HG03457 (cell line): ENCODE data around the gene SLC5A12.
"Not testable (repeated sequence)": the region's sequence is repeated elsewhere in the genome, so short reads cannot be mapped to it uniquely, and the experiment has no call there.

Experiments used
- ATAC-seq: cut with Tn5 transposase; IDR thresholded peaks from one replicate; pipeline ENCODE4 v1.9.1; 2021; ENCODE audit warnings: moderate number of reproducible peaks; ENCODE audit not compliant: unreplicated experiment

SLC5A12 gene

DNA sequence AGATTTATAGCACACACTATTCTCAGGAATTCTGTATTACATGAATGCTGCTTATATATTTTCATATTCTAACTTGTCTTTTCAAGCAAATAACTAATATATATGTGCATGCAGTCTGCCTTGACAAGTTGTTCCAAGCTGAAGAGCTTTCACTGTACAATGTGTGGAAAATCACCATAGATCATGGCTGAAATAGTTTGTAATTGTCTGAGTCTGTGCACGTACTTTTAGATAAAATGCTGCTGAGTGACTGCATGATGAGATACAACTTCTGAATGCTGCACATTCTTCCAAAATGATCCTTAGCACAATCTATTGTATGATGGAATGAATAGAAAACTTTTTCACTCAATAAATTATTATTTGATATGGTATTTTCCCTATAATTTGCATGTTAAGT, 58.9 kb downstream of the SLC5A12 start:
- ATAC-seq = no peak

DNA sequence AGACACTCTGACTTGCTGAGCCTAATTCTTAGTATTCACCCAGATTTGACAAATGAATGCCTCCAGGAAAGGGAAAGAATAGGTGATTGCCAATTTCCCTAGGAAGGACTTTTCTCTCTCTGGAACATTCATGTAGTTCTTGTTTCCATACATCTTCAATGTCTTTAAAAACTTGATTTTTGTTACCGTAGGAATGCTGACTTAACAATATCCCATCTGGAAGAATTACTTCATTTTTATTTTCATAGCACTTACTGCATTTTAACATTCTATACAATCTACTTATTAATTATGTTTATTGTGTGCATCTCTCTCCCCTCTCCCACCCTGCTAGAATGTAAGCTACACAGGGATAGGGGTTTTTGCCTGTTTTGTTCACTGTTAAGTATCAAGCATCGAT, 66.6 kb downstream of the SLC5A12 start:
- ATAC-seq = no peak

DNA sequence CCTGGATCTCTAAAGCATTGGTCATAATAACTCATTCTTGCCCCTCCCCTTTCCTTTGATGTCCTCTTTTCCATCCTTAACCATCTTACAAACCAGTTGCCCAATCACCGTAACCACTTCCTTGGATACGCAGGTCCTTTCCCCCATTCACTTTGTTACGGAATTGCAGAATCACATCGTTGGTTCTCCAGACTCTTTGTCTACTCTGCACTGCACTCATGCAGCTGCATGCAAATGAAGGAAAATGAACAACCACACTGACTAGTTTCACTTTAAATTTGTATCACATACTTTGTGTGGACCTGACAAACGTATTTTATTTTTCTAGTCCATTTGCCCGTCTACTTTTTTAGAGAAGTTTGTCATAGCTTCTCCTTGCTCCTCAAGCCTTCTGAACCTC, 69.9 kb downstream of the SLC5A12 start:
- no peak for ATAC-seq

DNA sequence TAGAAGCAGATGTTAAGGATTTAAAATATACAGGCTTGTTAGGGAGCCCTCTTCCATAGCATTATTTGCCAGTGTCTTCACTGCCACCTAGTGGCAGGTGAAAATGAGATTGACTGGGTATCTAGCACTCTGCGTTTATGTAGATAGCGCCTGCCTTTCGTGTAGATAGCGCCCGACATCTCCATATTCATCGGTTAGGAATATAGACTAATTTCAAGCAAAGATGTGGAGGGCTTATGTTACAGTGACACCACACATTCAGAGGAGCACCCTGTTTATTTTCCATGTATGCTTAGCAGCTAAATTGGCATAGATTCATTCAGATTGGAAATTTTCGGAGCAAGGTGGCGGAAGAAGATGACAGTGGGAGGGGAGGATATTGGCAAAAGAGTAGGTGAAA, 72.0 kb downstream of the SLC5A12 start:
- ATAC-seq = peak; percentile 85

DNA sequence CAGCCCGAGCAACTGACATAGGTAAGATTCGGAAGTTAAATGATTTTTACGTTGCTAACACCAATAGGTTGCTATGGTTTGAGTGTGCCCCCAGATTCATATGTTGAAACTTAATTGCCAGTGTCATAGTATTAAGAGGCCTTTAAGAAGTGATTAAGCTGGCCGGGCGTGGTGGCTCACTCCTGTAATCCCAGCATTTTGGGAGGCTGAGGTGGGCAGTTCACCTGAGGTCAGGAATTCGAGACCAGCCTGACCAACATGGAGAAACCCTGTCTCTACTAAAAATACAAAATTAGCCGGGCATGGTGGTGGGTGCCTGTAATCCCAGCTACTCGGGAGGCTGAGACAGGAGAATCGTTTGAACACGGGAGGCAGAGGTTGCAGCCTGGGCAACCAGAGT, 78.5 kb downstream of the SLC5A12 start:
- not testable (repeated sequence) for ATAC-seq

DNA sequence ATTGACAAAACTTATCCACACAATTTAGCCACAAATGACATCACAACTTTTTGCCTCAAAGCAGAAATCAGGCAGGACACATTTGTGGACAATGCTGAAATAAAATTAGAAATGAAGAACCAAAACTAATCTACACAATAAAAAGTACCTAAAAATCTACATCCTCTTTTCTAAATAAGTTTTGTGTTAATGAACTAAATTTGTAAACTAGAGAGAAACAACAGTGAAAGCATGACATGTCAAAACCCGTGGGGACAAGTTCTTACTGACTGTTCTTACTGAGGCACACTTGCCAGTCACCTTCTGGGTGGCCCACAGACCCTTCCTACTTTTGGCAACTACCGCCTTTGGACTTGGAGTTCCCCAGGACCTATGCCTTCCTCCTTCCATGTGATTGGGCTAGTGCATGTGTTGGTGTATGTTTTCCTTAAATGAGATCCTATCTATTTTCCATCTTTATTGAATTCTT, 89.1 kb downstream of the SLC5A12 start:
- ATAC-seq = no peak

DNA sequence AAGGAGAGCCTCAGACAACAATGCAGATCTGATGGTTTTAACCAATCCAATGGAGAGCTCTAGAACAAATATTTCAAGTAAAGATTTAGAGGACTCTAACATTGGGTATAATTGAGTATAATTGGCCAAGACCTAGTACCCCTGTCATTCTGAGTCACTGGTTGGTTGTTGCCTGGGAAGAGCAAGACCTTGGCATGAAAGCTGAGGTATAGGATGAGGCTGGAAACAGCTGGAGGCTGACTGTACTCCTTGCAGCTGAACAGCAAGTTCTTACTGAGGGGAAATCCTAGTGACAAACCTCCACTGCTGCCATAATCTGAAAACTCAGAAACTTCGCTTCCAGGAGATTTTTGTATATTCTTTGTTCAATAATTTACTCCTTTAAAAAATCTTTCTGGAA, 95.5 kb downstream of the SLC5A12 start:
- ATAC-seq = no peak

DNA sequence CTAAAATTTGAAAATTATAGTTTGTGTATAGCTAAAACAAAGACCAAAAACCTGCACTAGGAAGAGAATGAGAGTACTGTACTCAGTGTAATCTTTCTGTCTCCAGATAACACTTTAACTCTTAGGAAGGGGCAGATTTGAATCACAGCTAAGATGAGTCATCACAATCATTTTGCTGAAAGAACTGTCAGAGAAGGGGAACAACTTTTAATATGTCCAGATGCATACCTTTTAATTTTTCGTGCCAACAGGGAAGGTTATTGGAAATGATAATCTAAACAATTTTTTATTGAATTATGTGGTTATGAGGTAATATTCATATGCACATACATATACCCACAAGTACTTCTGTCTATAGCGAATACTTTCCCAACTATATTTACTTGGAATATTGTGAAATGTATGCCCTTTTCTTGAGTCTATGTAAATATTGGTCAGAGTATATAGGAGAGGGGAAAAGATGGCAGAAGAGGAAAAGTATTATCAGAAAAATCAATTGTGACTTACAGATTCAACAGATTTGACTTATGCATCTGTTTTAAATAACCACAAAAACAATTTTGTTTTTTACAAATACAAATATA, 98.7 kb downstream of the SLC5A12 start:
- ATAC-seq = no peak

DNA sequence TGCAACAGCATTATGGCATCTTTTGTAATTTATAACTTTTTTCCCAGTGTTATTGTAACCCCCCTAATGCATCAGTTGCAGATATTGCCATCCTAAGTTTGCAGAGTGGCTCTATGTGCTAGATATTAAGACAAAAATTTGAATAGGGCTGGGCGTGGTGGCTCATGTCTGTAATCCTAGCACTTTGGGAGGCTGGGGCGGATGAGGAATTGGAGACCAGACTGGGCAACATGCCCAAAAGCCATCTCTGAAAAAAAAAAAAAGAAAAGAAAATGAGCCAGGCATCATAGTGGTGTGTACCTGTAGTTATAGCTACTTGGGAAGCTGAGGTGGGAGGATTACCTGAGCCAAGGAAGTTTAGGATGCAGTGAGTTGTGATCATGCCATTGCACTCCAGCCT, 99.7 kb downstream of the SLC5A12 start:
- ATAC-seq = no peak

DNA sequence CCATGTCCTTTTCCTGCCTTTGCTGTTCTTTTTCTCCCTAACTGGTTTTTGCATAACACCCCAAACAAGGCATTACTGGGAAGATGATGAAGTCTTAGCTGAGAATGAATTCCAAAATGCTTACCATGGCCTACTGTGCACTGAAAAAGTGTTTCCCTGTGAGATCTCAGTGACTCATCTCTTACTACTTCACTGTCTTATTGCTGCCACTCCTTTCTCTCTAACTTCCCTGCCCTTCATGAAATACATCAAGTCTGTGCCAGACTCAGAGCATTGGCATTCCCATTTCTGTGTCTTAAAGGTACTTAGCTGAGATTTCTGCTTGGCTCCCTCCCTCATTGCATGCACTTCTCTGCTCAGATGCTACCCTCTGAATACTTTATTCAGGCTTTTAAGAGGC, 100.7 kb downstream of the SLC5A12 start:
- no peak for ATAC-seq

DNA sequence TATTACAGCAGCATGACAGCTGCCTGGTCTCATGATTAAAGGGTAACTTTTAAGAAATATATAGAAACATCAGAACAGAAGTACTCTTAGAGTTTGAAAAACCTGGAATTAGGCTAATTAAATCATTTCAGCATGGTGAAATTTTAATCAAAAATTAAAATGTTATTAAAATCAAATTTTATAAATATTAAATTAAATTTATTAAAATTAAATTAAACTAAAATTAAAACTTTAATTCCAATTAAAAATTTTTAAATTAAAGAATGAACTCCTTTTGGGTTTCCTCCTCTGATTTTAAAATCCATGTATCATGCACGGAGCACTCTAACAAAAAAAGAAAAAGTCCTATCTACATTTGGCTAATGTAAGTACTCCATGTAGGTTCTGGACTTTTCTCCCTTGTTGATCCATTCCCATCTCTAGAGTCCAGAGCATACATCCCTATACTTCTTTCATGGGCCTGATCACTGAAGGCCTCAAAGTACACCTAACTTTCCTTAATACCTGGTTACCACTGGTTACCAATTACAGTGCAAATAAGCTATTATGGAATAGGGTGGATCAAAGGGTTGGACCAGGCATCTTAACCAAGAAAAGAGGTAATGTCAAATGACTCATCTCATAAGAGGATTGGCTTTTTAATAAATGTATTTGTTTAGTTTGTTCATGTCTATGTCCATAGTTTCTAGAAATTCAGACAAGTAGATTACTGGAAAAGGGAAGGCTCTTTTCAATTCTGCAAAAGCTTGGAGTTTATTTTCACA, 101.4 kb downstream of the SLC5A12 start:
- no peak for ATAC-seq

DNA sequence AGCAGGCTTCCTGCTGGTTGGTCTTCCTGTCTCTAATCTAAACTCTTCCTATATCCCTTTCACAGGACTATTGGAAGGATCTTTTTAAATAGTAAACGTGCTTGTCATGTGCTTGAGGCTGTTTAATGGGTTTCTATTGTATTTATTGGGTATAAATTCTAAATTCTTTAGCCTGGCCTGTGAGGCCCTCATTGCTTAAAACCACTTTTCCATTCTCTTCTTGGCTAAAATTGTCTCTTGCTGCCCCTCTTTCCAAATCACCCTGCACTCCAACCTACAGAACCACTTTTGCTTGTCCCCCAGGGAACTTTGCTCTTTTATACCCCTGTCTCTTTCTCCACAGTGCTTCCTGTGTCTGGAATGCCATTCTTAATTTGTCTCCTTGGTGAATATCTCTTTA, 103.4 kb downstream of the SLC5A12 start:
- no peak for ATAC-seq
